GM23338 (cell line): ENCODE data around the gene CSNK1A1L. TPM values are rescaled to one million over a fixed set of nuclear protein-coding genes. Genes with fewer than 3 reads are reported as not detected.

Experiments
- ATAC-seq: fragments of 200-7000 bp; cut with Tn5 transposase; 3 replicates; pipeline ENCODE4 v1.9.1; 2020
- DNase-seq: peaks from one replicate; pipeline ENCODE4 v3.0.0-alpha.2; 2015; ENCODE audit warnings: low spot score
- H2AFZ ChIP-seq: fragments of 200-600 bp; sonication (generic); 2 replicates; pipeline ENCODE4 v1.8.0; 2016; ENCODE audit warnings: antibody characterized with exemption, mild to moderate bottlenecking, moderate library complexity
- H3F3A ChIP-seq: fragments of 200-600 bp; sonication (generic); replicated peaks from 2 replicates; pipeline ENCODE4 v1.8.0; 2017; ENCODE audit warnings: antibody characterized with exemption, mixed run types, low read depth
- H3K27ac ChIP-seq: fragments of 200-600 bp; sonication (generic); 2 replicates; pipeline ENCODE4 v1.6.1; 2016; ENCODE audit warnings: low read depth
- H3K27me3 ChIP-seq: fragments of 200-600 bp; sonication (generic); 2 replicates; pipeline ENCODE4 v1.8.0; 2016; ENCODE audit warnings: mild to moderate bottlenecking, mixed run types, moderate library complexity; ENCODE audit not compliant: insufficient read depth
- H3K36me3 ChIP-seq: fragments of 200-600 bp; sonication (generic); 2 replicates; pipeline ENCODE4 v1.8.0; 2016; ENCODE audit warnings: mild to moderate bottlenecking; ENCODE audit not compliant: insufficient read depth
- H3K4me1 ChIP-seq: fragments of 200-600 bp; sonication (generic); 2 replicates; pipeline ENCODE4 v1.8.0; 2016; ENCODE audit warnings: mild to moderate bottlenecking, moderate library complexity; ENCODE audit not compliant: insufficient read depth
- H3K4me2 ChIP-seq: fragments of 200-600 bp; sonication (generic); 2 replicates; pipeline ENCODE4 v1.7.1; 2017; ENCODE audit warnings: mixed run types
- H3K4me3 ChIP-seq: fragments of 200-600 bp; sonication (generic); 2 replicates; pipeline ENCODE4 v1.6.1; 2016; ENCODE audit warnings: mixed run types
- H3K79me2 ChIP-seq: fragments of 200-600 bp; sonication (generic); replicated peaks from 2 replicates; pipeline ENCODE4 v1.8.0; 2017; ENCODE audit warnings: mild to moderate bottlenecking; ENCODE audit not compliant: insufficient read depth
- H3K9me2 ChIP-seq: fragments of 200-600 bp; sonication (generic); 2 replicates; pipeline ENCODE4 v1.8.0; 2017; ENCODE audit not compliant: insufficient read depth
- H4K20me1 ChIP-seq: fragments of 200-600 bp; sonication (generic); replicated peaks from 2 replicates; pipeline ENCODE4 v1.8.0; 2017; ENCODE audit warnings: mild to moderate bottlenecking; ENCODE audit not compliant: insufficient read depth
- H3K27ac Mint-ChIP-seq: 2 replicates; pipeline ENCODE4 v1.8.0; 2020; ENCODE audit warnings: inconsistent platforms, mild to moderate bottlenecking, moderate library complexity, mixed read lengths
- H3K27me3 Mint-ChIP-seq: 3 replicates; pipeline ENCODE4 v1.8.0; 2022; ENCODE audit warnings: low read depth, mild to moderate bottlenecking, moderate library complexity, mixed read lengths, inconsistent platforms; ENCODE audit not compliant: insufficient read depth, poor library complexity
- H3K36me3 Mint-ChIP-seq: 3 replicates; pipeline ENCODE4 v1.8.0; 2021; ENCODE audit warnings: low read depth, mild to moderate bottlenecking, inconsistent platforms, moderate library complexity, mixed read lengths
- H3K4me1 Mint-ChIP-seq: 3 replicates; pipeline ENCODE4 v1.8.0; 2020; ENCODE audit warnings: mild to moderate bottlenecking, inconsistent platforms, mixed read lengths
- H3K4me3 Mint-ChIP-seq: 3 replicates; pipeline ENCODE4 v1.8.0; 2021; ENCODE audit warnings: moderate library complexity, mild to moderate bottlenecking, inconsistent platforms, mixed read lengths
- H3K9me3 Mint-ChIP-seq: 3 replicates; pipeline ENCODE4 v1.8.0; 2020; ENCODE audit warnings: moderate library complexity, mild to moderate bottlenecking, inconsistent platforms, mixed read lengths
- CREB1 ChIP-seq: fragments of 250-450 bp; sonication (Bioruptor Pico); IDR thresholded peaks from 2 replicates; pipeline ENCODE4 v1.5.0; 2020; ENCODE audit warnings: low read depth, mild to moderate bottlenecking, moderate library complexity
- CTCF ChIP-seq, 2 experiments: fragments of 200-600 bp in 1 of 2; sonication (generic) in 1 of 2; conservative IDR thresholded peaks; 2 replicates each; pipeline versions ENCODE4 v1.5.1 to v1.6.1; 2016 to 2017; ENCODE audit warnings: antibody characterized with exemption in 2 of 2, low read depth in 2 of 2, mild to moderate bottlenecking in 2 of 2, moderate library complexity in 1 of 2
- EZH2 ChIP-seq: fragments of 200-600 bp; sonication (generic); IDR thresholded peaks from one replicate; pipeline ENCODE4 v1.8.0; 2017; ENCODE audit warnings: antibody characterized with exemption, mild to moderate bottlenecking, low read depth; ENCODE audit not compliant: unreplicated experiment
- EZH2phosphoT487 ChIP-seq: fragments of 200-600 bp; sonication (generic); IDR thresholded peaks from one replicate; pipeline ENCODE4 v1.8.1; 2018; ENCODE audit warnings: antibody characterized with exemption; ENCODE audit not compliant: unreplicated experiment
- JUNB ChIP-seq: IDR thresholded peaks from one replicate; pipeline ENCODE4 v1.6.1; 2016; ENCODE audit warnings: antibody characterized with exemption; ENCODE audit not compliant: unreplicated experiment
- NANOG ChIP-seq: IDR thresholded peaks from 2 replicates; pipeline ENCODE4 v1.6.1; 2016; ENCODE audit warnings: antibody characterized with exemption, borderline replicate concordance
- POLR2AphosphoS5 ChIP-seq: IDR thresholded peaks from 2 replicates; pipeline ENCODE4 v1.6.1; 2016; ENCODE audit warnings: antibody characterized with exemption, low read depth
- STAT1 ChIP-seq: IDR thresholded peaks from one replicate; pipeline ENCODE4 v1.6.1; 2016; ENCODE audit warnings: antibody characterized with exemption; ENCODE audit not compliant: unreplicated experiment
- ZNF114 ChIP-seq: fragments of 250-450 bp; sonication (Bioruptor Pico); IDR thresholded peaks from 2 replicates; pipeline ENCODE4 v1.5.0; 2020; ENCODE audit warnings: mild to moderate bottlenecking, moderate library complexity
- ZNF331 ChIP-seq: fragments of 250-450 bp; sonication (Bioruptor Pico); IDR thresholded peaks from 2 replicates; pipeline ENCODE4 v1.5.0; 2020; ENCODE audit warnings: low read depth, mild to moderate bottlenecking, moderate library complexity
- polyA plus RNA-seq: library from polyadenylated mRNA; unstranded; fragments of >200 nt; fragmentation: Nextera tagmentation; extraction: Ambion mirVana; gene quantifications from 2 replicates; pipeline ENCODE4 v1.2.1, GENCODE V29; 2016
- total RNA-seq: library from RNA; depleted of rRNA; stranded (reverse); fragments of >200 nt; shearing (Covaris generic); gene quantifications from 2 replicates; pipeline ENCODE4 v1.2.3, GENCODE V29; 2014
- TF ChIP-seq, protein P1 (sequence below): IDR thresholded peaks from 2 replicates; pipeline ENCODE4 v1.6.1; 2016; ENCODE audit warnings: antibody characterized with exemption
- TF ChIP-seq, protein P2 (sequence below): IDR thresholded peaks from one replicate; pipeline ENCODE4 v1.6.1; 2018; ENCODE audit warnings: antibody characterized with exemption; ENCODE audit not compliant: unreplicated experiment
- TF ChIP-seq, protein P3 (sequence below): fragments of 250-450 bp; sonication (Bioruptor Pico); IDR thresholded peaks from 2 replicates; pipeline ENCODE4 v1.5.0; 2020; ENCODE audit warnings: mild to moderate bottlenecking, moderate library complexity

Gene CSNK1A1L
- total and polyA plus RNA-seq, 2 experiments from 2014 or later = not detected

GRCh38 chr13:37141011-37141410 is 35.5 kb upstream of the CSNK1A1L start:
- H3K79me2 ChIP-seq = no peaks in the 10 kb centered on the region
- H3K36me3 Mint-ChIP-seq = no peaks in the 10 kb centered on the region
- no peaks in the 10 kb centered on the region for H3K4me1 ChIP-seq
- no peaks in the 10 kb centered on the region for H3K27me3 ChIP-seq
- no peaks in the 10 kb centered on the region for H3K9me2 ChIP-seq
- H3K4me1 Mint-ChIP-seq = no peaks in the 10 kb centered on the region
- H3F3A ChIP-seq = no peaks in the 10 kb centered on the region
- no peak for DNase-seq
- H3K4me2 ChIP-seq = no peak overlapping the region
- no peaks in the 10 kb centered on the region for H3K9me3 Mint-ChIP-seq
- no peaks in the 10 kb centered on the region for H3K36me3 ChIP-seq
- H3K4me3 ChIP-seq = no peak overlapping the region
- H3K4me3 Mint-ChIP-seq = no peak overlapping the region
- no peak overlapping the region for H2AFZ ChIP-seq
- H3K27me3 Mint-ChIP-seq = peaks cover 2% of the 10 kb centered on the region
- TF ChIP-seq POLR2AphosphoS5 (no peak), ZNF114 (no peak), CREB1 (no peak), EZH2 (no peak), STAT1 (no peak), NANOG (no peak), JUNB (no peak), CTCF (conservative IDR thresholded peaks at IDR 0.05; ENCODE audit: low read depth in 2 of 2) (no peak), EZH2phosphoT487 (no peak), ZNF331 (CRISPR knock-in tag) (no peak)
- TF ChIP-seq, protein P1, sequence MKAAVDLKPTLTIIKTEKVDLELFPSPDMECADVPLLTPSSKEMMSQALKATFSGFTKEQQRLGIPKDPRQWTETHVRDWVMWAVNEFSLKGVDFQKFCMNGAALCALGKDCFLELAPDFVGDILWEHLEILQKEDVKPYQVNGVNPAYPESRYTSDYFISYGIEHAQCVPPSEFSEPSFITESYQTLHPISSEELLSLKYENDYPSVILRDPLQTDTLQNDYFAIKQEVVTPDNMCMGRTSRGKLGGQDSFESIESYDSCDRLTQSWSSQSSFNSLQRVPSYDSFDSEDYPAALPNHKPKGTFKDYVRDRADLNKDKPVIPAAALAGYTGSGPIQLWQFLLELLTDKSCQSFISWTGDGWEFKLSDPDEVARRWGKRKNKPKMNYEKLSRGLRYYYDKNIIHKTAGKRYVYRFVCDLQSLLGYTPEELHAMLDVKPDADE = no peak
- TF ChIP-seq, protein P2, sequence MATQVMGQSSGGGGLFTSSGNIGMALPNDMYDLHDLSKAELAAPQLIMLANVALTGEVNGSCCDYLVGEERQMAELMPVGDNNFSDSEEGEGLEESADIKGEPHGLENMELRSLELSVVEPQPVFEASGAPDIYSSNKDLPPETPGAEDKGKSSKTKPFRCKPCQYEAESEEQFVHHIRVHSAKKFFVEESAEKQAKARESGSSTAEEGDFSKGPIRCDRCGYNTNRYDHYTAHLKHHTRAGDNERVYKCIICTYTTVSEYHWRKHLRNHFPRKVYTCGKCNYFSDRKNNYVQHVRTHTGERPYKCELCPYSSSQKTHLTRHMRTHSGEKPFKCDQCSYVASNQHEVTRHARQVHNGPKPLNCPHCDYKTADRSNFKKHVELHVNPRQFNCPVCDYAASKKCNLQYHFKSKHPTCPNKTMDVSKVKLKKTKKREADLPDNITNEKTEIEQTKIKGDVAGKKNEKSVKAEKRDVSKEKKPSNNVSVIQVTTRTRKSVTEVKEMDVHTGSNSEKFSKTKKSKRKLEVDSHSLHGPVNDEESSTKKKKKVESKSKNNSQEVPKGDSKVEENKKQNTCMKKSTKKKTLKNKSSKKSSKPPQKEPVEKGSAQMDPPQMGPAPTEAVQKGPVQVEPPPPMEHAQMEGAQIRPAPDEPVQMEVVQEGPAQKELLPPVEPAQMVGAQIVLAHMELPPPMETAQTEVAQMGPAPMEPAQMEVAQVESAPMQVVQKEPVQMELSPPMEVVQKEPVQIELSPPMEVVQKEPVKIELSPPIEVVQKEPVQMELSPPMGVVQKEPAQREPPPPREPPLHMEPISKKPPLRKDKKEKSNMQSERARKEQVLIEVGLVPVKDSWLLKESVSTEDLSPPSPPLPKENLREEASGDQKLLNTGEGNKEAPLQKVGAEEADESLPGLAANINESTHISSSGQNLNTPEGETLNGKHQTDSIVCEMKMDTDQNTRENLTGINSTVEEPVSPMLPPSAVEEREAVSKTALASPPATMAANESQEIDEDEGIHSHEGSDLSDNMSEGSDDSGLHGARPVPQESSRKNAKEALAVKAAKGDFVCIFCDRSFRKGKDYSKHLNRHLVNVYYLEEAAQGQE = no peak
- TF ChIP-seq, protein P3, sequence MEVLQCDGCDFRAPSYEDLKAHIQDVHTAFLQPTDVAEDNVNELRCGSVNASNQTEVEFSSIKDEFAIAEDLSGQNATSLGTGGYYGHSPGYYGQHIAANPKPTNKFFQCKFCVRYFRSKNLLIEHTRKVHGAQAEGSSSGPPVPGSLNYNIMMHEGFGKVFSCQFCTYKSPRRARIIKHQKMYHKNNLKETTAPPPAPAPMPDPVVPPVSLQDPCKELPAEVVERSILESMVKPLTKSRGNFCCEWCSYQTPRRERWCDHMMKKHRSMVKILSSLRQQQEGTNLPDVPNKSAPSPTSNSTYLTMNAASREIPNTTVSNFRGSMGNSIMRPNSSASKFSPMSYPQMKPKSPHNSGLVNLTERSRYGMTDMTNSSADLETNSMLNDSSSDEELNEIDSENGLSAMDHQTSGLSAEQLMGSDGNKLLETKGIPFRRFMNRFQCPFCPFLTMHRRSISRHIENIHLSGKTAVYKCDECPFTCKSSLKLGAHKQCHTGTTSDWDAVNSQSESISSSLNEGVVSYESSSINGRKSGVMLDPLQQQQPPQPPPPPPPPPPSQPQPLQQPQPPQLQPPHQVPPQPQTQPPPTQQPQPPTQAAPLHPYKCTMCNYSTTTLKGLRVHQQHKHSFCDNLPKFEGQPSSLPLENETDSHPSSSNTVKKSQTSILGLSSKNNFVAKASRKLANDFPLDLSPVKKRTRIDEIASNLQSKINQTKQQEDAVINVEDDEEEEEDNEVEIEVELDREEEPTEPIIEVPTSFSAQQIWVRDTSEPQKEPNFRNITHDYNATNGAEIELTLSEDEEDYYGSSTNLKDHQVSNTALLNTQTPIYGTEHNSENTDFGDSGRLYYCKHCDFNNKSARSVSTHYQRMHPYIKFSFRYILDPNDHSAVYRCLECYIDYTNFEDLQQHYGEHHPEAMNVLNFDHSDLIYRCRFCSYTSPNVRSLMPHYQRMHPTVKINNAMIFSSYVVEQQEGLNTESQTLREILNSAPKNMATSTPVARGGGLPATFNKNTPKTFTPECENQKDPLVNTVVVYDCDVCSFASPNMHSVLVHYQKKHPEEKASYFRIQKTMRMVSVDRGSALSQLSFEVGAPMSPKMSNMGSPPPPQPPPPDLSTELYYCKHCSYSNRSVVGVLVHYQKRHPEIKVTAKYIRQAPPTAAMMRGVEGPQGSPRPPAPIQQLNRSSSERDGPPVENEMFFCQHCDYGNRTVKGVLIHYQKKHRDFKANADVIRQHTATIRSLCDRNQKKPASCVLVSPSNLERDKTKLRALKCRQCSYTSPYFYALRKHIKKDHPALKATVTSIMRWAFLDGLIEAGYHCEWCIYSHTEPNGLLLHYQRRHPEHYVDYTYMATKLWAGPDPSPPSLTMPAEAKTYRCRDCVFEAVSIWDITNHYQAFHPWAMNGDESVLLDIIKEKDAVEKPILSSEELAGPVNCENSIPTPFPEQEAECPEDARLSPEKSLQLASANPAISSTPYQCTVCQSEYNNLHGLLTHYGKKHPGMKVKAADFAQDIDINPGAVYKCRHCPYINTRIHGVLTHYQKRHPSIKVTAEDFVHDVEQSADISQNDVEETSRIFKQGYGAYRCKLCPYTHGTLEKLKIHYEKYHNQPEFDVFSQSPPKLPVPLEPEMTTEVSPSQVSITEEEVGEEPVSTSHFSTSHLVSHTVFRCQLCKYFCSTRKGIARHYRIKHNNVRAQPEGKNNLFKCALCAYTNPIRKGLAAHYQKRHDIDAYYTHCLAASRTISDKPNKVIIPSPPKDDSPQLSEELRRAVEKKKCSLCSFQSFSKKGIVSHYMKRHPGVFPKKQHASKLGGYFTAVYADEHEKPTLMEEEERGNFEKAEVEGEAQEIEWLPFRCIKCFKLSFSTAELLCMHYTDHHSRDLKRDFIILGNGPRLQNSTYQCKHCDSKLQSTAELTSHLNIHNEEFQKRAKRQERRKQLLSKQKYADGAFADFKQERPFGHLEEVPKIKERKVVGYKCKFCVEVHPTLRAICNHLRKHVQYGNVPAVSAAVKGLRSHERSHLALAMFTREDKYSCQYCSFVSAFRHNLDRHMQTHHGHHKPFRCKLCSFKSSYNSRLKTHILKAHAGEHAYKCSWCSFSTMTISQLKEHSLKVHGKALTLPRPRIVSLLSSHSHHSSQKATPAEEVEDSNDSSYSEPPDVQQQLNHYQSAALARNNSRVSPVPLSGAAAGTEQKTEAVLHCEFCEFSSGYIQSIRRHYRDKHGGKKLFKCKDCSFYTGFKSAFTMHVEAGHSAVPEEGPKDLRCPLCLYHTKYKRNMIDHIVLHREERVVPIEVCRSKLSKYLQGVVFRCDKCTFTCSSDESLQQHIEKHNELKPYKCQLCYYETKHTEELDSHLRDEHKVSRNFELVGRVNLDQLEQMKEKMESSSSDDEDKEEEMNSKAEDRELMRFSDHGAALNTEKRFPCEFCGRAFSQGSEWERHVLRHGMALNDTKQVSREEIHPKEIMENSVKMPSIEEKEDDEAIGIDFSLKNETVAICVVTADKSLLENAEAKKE (CRISPR knock-in tag) = no peak
- H3K27ac Mint-ChIP-seq = no peak overlapping the region
- H3K27ac ChIP-seq = no peak overlapping the region
- no peak for ATAC-seq
- H4K20me1 ChIP-seq = no peaks in the 10 kb centered on the region
